ENCODE data around the gene IGFBP4.

Gene IGFBP4

GRCh38 chr17:40454613-40454995, 11.4 kb downstream of the IGFBP4 start:
- no peak for DNase-seq (ENCODE audit: low read depth, low spot score)

- no peak for DNase-seq (ENCODE audit: low read depth, low spot score)
Measured at GRCh38 chr17:40456396-40456951, 13.2 kb downstream of the IGFBP4 start.

GRCh38 chr17:40457369-40457768, 14.1 kb downstream of the IGFBP4 start:
- no peak for DNase-seq (ENCODE audit: low read depth, low spot score)

- DNase-seq (ENCODE audit: low read depth, low spot score), result no peak
Measured at GRCh38 chr17:40457964-40458791, 14.9 kb downstream of the IGFBP4 start.

GRCh38 chr17:40458851-40459482, 15.7 kb downstream of the IGFBP4 start:
- no peak for DNase-seq (ENCODE audit: low read depth, low spot score)

- DNase-seq (ENCODE audit: low read depth, low spot score), result no peak
Measured at GRCh38 chr17:40459636-40460603, 16.7 kb downstream of the IGFBP4 start.

GRCh38 chr17:40460604-40460967, 17.3 kb downstream of the IGFBP4 start:
- DNase-seq (ENCODE audit: low read depth, low spot score), result no peak

GRCh38 chr17:40460968-40461731, 17.9 kb downstream of the IGFBP4 start:
- no peak for DNase-seq (ENCODE audit: low read depth, low spot score)

- DNase-seq (ENCODE audit: low read depth, low spot score), result no peak
Measured at GRCh38 chr17:40461732-40462342, 18.6 kb downstream of the IGFBP4 start.

GRCh38 chr17:40462343-40463121, 19.3 kb downstream of the IGFBP4 start:
- DNase-seq (ENCODE audit: low read depth, low spot score), result no peak

GRCh38 chr17:40463122-40463550, 19.9 kb downstream of the IGFBP4 start:
- DNase-seq (ENCODE audit: low read depth, low spot score), result no peak

- DNase-seq (ENCODE audit: low read depth, low spot score), result no peak
Measured at GRCh38 chr17:40464392-40464855, 21.2 kb downstream of the IGFBP4 start.

GRCh38 chr17:40466298-40466971, 23.2 kb downstream of the IGFBP4 start:
- DNase-seq (ENCODE audit: low read depth, low spot score), result no peak

- DNase-seq (ENCODE audit: low read depth, low spot score), result no peak
Measured at GRCh38 chr17:40467281-40467867, 24.1 kb downstream of the IGFBP4 start.

GRCh38 chr17:40468560-40468959, 25.3 kb downstream of the IGFBP4 start:
- DNase-seq (ENCODE audit: low read depth, low spot score), result no peak

GRCh38 chr17:40469805-40470675, 26.8 kb downstream of the IGFBP4 start:
- no peak for DNase-seq (ENCODE audit: low read depth, low spot score)

GRCh38 chr17:40470932-40471828, 27.9 kb downstream of the IGFBP4 start:
- no peak for DNase-seq (ENCODE audit: low read depth, low spot score)
